ENCODE results near the gene ZNF385C. TPM values are rescaled to one million over a fixed set of nuclear protein-coding genes. Genes with fewer than 3 reads are reported as not detected.
A peak's percentile ranks its signal among the peaks of the same experiment; 100 is the strongest.

ZNF385C gene
- total and polyA plus RNA-seq, 2 of the 13 experiments (the other 11 are each of a cell fraction or from before 2014, with no cell fraction given): 2.3 to 6.1 TPM

DNA sequence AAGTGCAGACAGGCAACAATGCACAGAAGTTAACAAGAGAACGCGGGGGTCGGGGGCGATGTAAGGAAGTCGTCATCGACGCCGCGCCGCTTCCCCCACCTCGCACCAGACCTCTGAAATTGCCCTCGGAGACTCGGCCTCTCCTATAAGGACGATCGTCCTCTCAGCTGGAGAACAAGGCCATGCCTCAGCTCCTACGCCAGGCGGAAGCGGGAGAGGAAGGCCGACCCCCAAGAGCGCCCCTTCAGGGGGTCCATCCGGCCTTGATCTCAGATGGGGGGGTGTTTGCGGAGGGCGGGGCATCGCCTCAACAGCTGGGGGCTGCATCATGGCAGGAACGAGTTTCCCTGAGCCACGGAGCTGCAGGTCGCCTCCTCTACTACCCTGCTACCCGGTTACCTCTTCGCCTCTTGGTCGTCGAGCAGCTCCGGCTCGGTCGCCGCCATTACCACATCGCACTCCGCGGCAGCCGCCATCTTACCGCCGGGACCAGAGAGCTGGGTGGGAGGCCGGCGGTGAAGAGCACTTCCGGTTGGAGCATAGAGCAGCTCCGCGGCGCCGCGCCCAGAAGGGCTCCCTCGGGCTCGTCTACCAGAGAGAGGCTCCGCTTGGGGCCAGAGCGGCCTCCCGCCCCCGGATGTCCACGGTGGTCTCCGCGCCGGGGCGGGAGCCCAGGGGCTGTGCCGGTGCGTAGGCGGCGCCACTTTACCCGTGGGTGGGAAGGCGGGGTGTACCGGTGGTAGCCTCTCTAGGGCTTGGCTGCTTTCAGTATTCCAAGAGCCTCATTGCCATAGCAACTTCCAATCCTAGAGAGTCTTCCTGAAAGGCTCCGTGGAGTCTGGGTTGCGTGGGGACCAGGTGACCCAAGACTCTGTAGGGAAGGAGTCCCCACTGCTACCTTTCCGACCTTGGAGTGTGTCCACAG is 81.1 kb downstream of the ZNF385C start, which contains the start of gene DNAJC7 (continued):
- TF ChIP-seq, protein P1, sequence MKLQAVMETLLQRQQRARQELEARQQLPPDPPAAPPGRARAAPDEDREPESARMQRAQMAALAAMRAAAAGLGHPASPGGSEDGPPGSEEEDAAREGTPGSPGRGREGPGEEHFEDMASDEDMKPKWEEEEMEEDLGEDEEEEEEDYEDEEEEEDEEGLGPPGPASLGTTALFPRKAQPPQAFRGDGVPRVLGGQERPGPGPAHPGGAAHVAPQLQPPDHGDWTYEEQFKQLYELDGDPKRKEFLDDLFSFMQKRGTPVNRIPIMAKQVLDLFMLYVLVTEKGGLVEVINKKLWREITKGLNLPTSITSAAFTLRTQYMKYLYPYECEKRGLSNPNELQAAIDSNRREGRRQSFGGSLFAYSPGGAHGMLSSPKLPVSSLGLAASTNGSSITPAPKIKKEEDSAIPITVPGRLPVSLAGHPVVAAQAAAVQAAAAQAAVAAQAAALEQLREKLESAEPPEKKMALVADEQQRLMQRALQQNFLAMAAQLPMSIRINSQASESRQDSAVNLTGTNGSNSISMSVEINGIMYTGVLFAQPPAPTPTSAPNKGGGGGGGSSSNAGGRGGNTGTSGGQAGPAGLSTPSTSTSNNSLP (IDR thresholded peaks at IDR 0.05; ENCODE audit: low read depth, low read length): no peak
- TF ChIP-seq, protein P2, sequence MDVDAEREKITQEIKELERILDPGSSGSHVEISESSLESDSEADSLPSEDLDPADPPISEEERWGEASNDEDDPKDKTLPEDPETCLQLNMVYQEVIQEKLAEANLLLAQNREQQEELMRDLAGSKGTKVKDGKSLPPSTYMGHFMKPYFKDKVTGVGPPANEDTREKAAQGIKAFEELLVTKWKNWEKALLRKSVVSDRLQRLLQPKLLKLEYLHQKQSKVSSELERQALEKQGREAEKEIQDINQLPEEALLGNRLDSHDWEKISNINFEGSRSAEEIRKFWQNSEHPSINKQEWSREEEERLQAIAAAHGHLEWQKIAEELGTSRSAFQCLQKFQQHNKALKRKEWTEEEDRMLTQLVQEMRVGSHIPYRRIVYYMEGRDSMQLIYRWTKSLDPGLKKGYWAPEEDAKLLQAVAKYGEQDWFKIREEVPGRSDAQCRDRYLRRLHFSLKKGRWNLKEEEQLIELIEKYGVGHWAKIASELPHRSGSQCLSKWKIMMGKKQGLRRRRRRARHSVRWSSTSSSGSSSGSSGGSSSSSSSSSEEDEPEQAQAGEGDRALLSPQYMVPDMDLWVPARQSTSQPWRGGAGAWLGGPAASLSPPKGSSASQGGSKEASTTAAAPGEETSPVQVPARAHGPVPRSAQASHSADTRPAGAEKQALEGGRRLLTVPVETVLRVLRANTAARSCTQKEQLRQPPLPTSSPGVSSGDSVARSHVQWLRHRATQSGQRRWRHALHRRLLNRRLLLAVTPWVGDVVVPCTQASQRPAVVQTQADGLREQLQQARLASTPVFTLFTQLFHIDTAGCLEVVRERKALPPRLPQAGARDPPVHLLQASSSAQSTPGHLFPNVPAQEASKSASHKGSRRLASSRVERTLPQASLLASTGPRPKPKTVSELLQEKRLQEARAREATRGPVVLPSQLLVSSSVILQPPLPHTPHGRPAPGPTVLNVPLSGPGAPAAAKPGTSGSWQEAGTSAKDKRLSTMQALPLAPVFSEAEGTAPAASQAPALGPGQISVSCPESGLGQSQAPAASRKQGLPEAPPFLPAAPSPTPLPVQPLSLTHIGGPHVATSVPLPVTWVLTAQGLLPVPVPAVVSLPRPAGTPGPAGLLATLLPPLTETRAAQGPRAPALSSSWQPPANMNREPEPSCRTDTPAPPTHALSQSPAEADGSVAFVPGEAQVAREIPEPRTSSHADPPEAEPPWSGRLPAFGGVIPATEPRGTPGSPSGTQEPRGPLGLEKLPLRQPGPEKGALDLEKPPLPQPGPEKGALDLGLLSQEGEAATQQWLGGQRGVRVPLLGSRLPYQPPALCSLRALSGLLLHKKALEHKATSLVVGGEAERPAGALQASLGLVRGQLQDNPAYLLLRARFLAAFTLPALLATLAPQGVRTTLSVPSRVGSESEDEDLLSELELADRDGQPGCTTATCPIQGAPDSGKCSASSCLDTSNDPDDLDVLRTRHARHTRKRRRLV (CRISPR knock-in tag; IDR thresholded peaks at IDR 0.05): peak; percentile 97
- TF ChIP-seq, protein P3, sequence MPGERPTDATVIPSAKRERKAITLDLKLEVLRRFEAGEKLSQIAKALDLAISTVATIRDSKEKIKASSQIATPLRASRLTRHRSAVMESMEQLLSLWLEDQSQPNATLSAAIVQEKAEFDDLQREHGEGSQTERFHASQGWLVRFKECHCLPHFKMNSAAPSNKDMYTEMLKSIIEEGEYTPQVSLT (CRISPR knock-in tag; IDR thresholded peaks at IDR 0.05; ENCODE audit: borderline replicate concordance, low read depth): no peak; the same call in 1 of the 2 replicates
- TF ChIP-seq MXI1 (IDR thresholded peaks at IDR 0.05; ENCODE audit: borderline replicate concordance, low read depth, low read length): peak; percentile 82; the same call in 1 of the 3 replicates
- no peak for TF ChIP-seq ZNF780A (CRISPR knock-in tag; IDR thresholded peaks at IDR 0.05)
- TF ChIP-seq THAP11 (CRISPR knock-in tag; IDR thresholded peaks at IDR 0.05): peak; percentile 95
- TF ChIP-seq IRX3 (CRISPR knock-in tag; IDR thresholded peaks at IDR 0.05; ENCODE audit: borderline replicate concordance, low read depth): no peak
- no peak; the same call in 1 of the 2 replicates for TF ChIP-seq ZNF260 (CRISPR knock-in tag; IDR thresholded peaks at IDR 0.05; ENCODE audit: borderline replicate concordance, low read depth)
- TF ChIP-seq MXD4 (CRISPR knock-in tag; IDR thresholded peaks at IDR 0.05): peak; percentile 90
- TF ChIP-seq, protein P4, sequence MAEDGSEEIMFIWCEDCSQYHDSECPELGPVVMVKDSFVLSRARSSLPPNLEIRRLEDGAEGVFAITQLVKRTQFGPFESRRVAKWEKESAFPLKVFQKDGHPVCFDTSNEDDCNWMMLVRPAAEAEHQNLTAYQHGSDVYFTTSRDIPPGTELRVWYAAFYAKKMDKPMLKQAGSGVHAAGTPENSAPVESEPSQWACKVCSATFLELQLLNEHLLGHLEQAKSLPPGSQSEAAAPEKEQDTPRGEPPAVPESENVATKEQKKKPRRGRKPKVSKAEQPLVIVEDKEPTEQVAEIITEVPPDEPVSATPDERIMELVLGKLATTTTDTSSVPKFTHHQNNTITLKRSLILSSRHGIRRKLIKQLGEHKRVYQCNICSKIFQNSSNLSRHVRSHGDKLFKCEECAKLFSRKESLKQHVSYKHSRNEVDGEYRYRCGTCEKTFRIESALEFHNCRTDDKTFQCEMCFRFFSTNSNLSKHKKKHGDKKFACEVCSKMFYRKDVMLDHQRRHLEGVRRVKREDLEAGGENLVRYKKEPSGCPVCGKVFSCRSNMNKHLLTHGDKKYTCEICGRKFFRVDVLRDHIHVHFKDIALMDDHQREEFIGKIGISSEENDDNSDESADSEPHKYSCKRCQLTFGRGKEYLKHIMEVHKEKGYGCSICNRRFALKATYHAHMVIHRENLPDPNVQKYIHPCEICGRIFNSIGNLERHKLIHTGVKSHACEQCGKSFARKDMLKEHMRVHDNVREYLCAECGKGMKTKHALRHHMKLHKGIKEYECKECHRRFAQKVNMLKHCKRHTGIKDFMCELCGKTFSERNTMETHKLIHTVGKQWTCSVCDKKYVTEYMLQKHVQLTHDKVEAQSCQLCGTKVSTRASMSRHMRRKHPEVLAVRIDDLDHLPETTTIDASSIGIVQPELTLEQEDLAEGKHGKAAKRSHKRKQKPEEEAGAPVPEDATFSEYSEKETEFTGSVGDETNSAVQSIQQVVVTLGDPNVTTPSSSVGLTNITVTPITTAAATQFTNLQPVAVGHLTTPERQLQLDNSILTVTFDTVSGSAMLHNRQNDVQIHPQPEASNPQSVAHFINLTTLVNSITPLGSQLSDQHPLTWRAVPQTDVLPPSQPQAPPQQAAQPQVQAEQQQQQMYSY (CRISPR knock-in tag; IDR thresholded peaks at IDR 0.05): peak; percentile 12; the same call in 1 of the 2 replicates
- TF ChIP-seq FOXK2 (IDR thresholded peaks at IDR 0.05): no peak
- TF ChIP-seq GABPB1 (CRISPR knock-in tag; IDR thresholded peaks at IDR 0.05): peak; percentile 100
- peak; percentile 99 for TF ChIP-seq BRD4 (CRISPR knock-in tag; IDR thresholded peaks at IDR 0.05)
- TF ChIP-seq ETV5 (CRISPR knock-in tag; IDR thresholded peaks at IDR 0.05; ENCODE audit: borderline replicate concordance): peak; percentile 94
- peak; percentile 71; the same call in 1 of the 2 replicates for TF ChIP-seq MIER3 (CRISPR knock-in tag; IDR thresholded peaks at IDR 0.05; ENCODE audit: borderline replicate concordance)
- peak; percentile 76; the same call in 1 of the 2 replicates for TF ChIP-seq ZBTB20 (CRISPR knock-in tag; IDR thresholded peaks at IDR 0.05; ENCODE audit: borderline replicate concordance, low read depth)
- TF ChIP-seq HNRNPK (IDR thresholded peaks at IDR 0.05; ENCODE audit: low read depth, low read length, poor library complexity, severe bottlenecking): no peak
